ENCODE results near the gene CISH. TPM values are rescaled to one million over a fixed set of nuclear protein-coding genes. Genes with fewer than 3 reads are reported as not detected.

CISH gene
- total RNA-seq, 1 donor from 2014 or later = 2.6 TPM

GRCh38 chr3:50648944-50649343 lies 37.4 kb upstream of the CISH start:
- no peak overlapping the region for H3K4me3 Mint-ChIP-seq (ENCODE audit: unreplicated experiment)
- no peak for DNase-seq (ENCODE audit: low spot score)
- H3K27me3 Mint-ChIP-seq (ENCODE audit: unreplicated experiment) = peaks cover 7% of the 10 kb centered on the region
- no peaks in the 10 kb centered on the region for H3K9me3 Mint-ChIP-seq (ENCODE audit: unreplicated experiment)
- no peaks in the 10 kb centered on the region for H3K36me3 Mint-ChIP-seq (ENCODE audit: low read depth, unreplicated experiment)
- TF ChIP-seq CTCF (IDR thresholded peaks at IDR 0.05; ENCODE audit: unreplicated experiment) = no peak
- no peak overlapping the region for H3K27ac Mint-ChIP-seq (ENCODE audit: unreplicated experiment)
- no peaks in the 10 kb centered on the region for H3K4me1 Mint-ChIP-seq (ENCODE audit: unreplicated experiment)

GRCh38 chr3:50648313-50648712 lies 36.7 kb upstream of the CISH start:
- Mint-ChIP-seq H3K4me1 (ENCODE audit: unreplicated experiment) (no peaks in the 10 kb centered on the region), H3K9me3 (ENCODE audit: unreplicated experiment) (no peaks in the 10 kb centered on the region), H3K27me3 (ENCODE audit: unreplicated experiment) (peaks cover 7% of the 10 kb centered on the region), H3K27ac (ENCODE audit: unreplicated experiment) (no peak overlapping the region), H3K4me3 (ENCODE audit: unreplicated experiment) (no peak overlapping the region), H3K36me3 (ENCODE audit: low read depth, unreplicated experiment) (no peaks in the 10 kb centered on the region)
- TF ChIP-seq CTCF (IDR thresholded peaks at IDR 0.05; ENCODE audit: unreplicated experiment) = no peak
- DNase-seq (ENCODE audit: low spot score) = no peak

GRCh38 chr3:50645378-50645777 lies 33.8 kb upstream of the CISH start:
- no peaks in the 10 kb centered on the region for H3K4me1 Mint-ChIP-seq (ENCODE audit: unreplicated experiment)
- peaks cover 6% of the 10 kb centered on the region for H3K27me3 Mint-ChIP-seq (ENCODE audit: unreplicated experiment)
- no peak overlapping the region for H3K27ac Mint-ChIP-seq (ENCODE audit: unreplicated experiment)
- no peak for DNase-seq (ENCODE audit: low spot score)
- H3K9me3 Mint-ChIP-seq (ENCODE audit: unreplicated experiment) = no peaks in the 10 kb centered on the region
- no peaks in the 10 kb centered on the region for H3K36me3 Mint-ChIP-seq (ENCODE audit: low read depth, unreplicated experiment)
- H3K4me3 Mint-ChIP-seq (ENCODE audit: unreplicated experiment) = no peak overlapping the region
- TF ChIP-seq CTCF (IDR thresholded peaks at IDR 0.05; ENCODE audit: unreplicated experiment) = no peak

GRCh38 chr3:50644561-50644960 lies 33.0 kb upstream of the CISH start:
- Mint-ChIP-seq H3K27me3 (ENCODE audit: unreplicated experiment) (peaks cover 6% of the 10 kb centered on the region), H3K36me3 (ENCODE audit: low read depth, unreplicated experiment) (no peaks in the 10 kb centered on the region), H3K9me3 (ENCODE audit: unreplicated experiment) (no peaks in the 10 kb centered on the region), H3K27ac (ENCODE audit: unreplicated experiment) (no peak overlapping the region), H3K4me3 (ENCODE audit: unreplicated experiment) (no peak overlapping the region), H3K4me1 (ENCODE audit: unreplicated experiment) (no peaks in the 10 kb centered on the region)
- DNase-seq (ENCODE audit: low spot score) = no peak
- no peak for TF ChIP-seq CTCF (IDR thresholded peaks at IDR 0.05; ENCODE audit: unreplicated experiment)

GRCh38 chr3:50642382-50642781 lies 30.8 kb upstream of the CISH start:
- H3K4me3 Mint-ChIP-seq (ENCODE audit: unreplicated experiment) = no peak overlapping the region
- no peaks in the 10 kb centered on the region for H3K9me3 Mint-ChIP-seq (ENCODE audit: unreplicated experiment)
- TF ChIP-seq CTCF (IDR thresholded peaks at IDR 0.05; ENCODE audit: unreplicated experiment) = no peak
- no peaks in the 10 kb centered on the region for H3K36me3 Mint-ChIP-seq (ENCODE audit: low read depth, unreplicated experiment)
- peaks cover 10% of the 10 kb centered on the region for H3K27me3 Mint-ChIP-seq (ENCODE audit: unreplicated experiment)
- H3K4me1 Mint-ChIP-seq (ENCODE audit: unreplicated experiment) = peaks cover 3% of the 10 kb centered on the region
- DNase-seq (ENCODE audit: low spot score) = no peak
- H3K27ac Mint-ChIP-seq (ENCODE audit: unreplicated experiment) = no peak overlapping the region
